ENCODE results near the gene IRS1. TPM values are rescaled to one million over a fixed set of nuclear protein-coding genes. Genes with fewer than 3 reads are reported as not detected.
A peak's percentile ranks its signal among the peaks of the same experiment; 100 is the strongest.
"Not testable (repeated sequence)": the region's sequence is repeated elsewhere in the genome, so short reads cannot be mapped to it uniquely, and the experiment has no call there.

IRS1 gene
- total RNA-seq, 5 donors from 2014 or later (not counting 1 experiment from before 2014, with no cell fraction given): 3.7 to 8.7 (median 6.7) TPM

DNA sequence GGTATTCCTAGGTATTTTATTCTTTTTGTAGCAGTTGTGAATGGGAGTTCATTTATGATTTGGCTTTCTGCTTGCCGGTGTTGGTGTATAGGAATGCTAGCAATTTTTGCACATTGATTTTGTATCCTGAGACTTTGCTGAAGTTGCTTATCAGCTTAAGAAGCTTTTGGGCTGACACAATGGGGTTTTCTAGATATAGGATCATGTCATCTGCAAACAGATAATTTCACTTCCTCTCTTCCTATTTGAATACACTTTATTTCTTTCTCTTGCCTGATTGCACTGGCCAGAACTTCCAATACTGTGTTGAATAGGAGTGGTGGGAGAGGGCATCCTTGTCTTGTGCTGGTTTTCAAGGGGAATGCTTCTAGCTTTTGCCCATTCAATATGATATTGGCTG lies 43.4 kb upstream of the IRS1 start:
- H3K4me3 Mint-ChIP-seq; H3K36me3 ChIP-seq (ENCODE audit: control insufficient read depth in 2 of 2, extremely low read depth in 1 of 2, insufficient read depth in 1 of 2, low read length in 1 of 2); H3K27ac ChIP-seq (ENCODE audit: low read length); CTCF ChIA-PET; DNase-seq; H3K9me3 Mint-ChIP-seq; H3K27me3 Mint-ChIP-seq; H3K9me3 ChIP-seq; ATAC-seq (replicated peaks in 1 of 4); POLR2A ChIA-PET; H3K4me3 ChIP-seq (ENCODE audit: control insufficient read depth in 1 of 2, extremely low read depth in 1 of 2, low read length in 1 of 2); H3K27me3 ChIP-seq (replicated peaks in 1 of 2; ENCODE audit: control insufficient read depth in 2 of 2, extremely low read depth in 1 of 2, insufficient read depth in 2 of 2, low read length in 1 of 2): not testable (repeated sequence)
- Mint-ChIP-seq H3K27ac (peak overlapping the region; percentile 50 to 79), H3K4me1 (peaks cover 63 to 76% (median 70%) of the 10 kb centered on the region in 3 donors), H3K36me3 (peaks cover 18% of the 10 kb centered on the region)
- peaks cover 13 to 28% of the 10 kb centered on the region in 2 experiments for H3K4me1 ChIP-seq (ENCODE audit: control insufficient read depth in 1 of 2, extremely low read depth in 1 of 2, insufficient read depth in 2 of 2, low read length in 2 of 2)
- WGBS (ENCODE audit: insufficient coverage): no CpG with 5 or more reads among the region's 1 CpG

DNA sequence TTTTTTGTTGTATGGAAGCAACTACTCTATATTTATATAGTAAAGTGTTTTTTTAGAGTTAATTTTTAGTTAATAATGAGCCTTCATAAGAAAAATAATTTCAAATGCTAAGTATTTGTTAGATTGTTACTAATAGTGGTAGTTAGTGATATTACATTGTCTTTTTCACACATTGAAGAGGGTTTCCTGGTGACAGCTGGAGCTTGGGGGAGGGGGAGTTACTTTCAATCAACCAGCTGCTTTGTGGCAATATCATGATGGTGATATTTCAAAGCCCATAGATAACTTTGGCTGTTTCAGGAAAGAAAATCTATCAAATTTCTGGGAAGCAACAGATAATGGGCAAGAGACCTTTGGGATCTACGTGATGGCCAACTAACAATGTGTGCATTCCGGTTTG lies 40.3 kb upstream of the IRS1 start:
- H3K27me3 ChIP-seq (replicated peaks in 1 of 2; ENCODE audit: control insufficient read depth in 2 of 2, extremely low read depth in 1 of 2, insufficient read depth in 2 of 2, low read length in 1 of 2): no peaks in the 10 kb centered on the region
- Mint-ChIP-seq H3K36me3 (peaks cover 18% of the 10 kb centered on the region), H3K4me3 (peak overlapping the region in 1 of 3 donors; percentile 64), H3K4me1 (peaks cover 80 to 85% (median 83%) of the 10 kb centered on the region in 3 donors), H3K9me3 (no peaks in the 10 kb centered on the region), H3K27ac (peak overlapping the region; percentile 99 to 100), H3K27me3 (no peaks in the 10 kb centered on the region)
- H3K36me3 ChIP-seq (ENCODE audit: control insufficient read depth in 2 of 2, extremely low read depth in 1 of 2, insufficient read depth in 1 of 2, low read length in 1 of 2): no peaks in the 10 kb centered on the region
- H3K4me1 ChIP-seq (ENCODE audit: control insufficient read depth in 1 of 2, extremely low read depth in 1 of 2, insufficient read depth in 2 of 2, low read length in 2 of 2): peaks cover 33 to 39% of the 10 kb centered on the region in 2 experiments
- DNase-seq (no peak), ATAC-seq (replicated peaks in 1 of 4) (no peak)
- H3K4me3 ChIP-seq (ENCODE audit: control insufficient read depth in 1 of 2, extremely low read depth in 1 of 2, low read length in 1 of 2): no peak overlapping the region
- ChIA-PET CTCF (interaction anchor here (0.7 to 2.7 kb wide), 4 partner anchors 38 to 40 kb away, joined by 3 to 8 read pairs (median 4); partner anchors contain the start of gene IRS1 (in 1 of the 2)), POLR2A (interaction anchor here in 1 of 2 donors (0.5 kb wide), 1 partner anchor 129 kb away, joined by 3 read pairs; no protein-coding TSS in a partner anchor)
- H3K27ac ChIP-seq (ENCODE audit: low read length): peak overlapping the region; percentile 92
- no CpG with 5 or more reads among the region's 2 CpGs for WGBS (ENCODE audit: insufficient coverage)
- H3K9me3 ChIP-seq: no peaks in the 10 kb centered on the region

DNA sequence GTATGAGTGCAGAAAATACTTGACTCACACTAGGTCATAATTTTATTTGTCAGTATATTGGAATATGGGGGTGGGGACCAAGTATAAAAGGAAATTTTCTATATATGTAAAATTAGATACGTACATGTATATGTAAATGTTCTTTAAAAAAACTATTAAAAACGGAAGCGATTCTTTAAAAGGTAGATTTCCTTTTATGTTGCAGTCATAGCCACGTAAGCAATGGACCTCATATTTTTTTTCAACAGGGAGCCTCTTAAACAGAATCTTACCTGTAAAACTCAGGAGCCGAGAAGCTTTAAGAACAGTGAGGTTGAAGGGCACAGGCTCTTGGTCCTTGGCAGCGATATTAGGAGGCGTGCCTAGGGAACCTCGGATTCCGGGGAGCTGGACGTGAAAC lies 39.5 kb upstream of the IRS1 start:
- CTCF ChIA-PET: interaction anchor here (0.7 to 2.7 kb wide), 4 partner anchors 37 to 67 kb away, joined by 3 to 8 read pairs (median 3); partner anchors contain the start of gene IRS1 (in 1 of the 2)
- peak in 1 of 35 experiments; percentile 28 for DNase-seq
- peak overlapping the region; percentile 51 to 99 (median 86) for H3K4me3 Mint-ChIP-seq

DNA sequence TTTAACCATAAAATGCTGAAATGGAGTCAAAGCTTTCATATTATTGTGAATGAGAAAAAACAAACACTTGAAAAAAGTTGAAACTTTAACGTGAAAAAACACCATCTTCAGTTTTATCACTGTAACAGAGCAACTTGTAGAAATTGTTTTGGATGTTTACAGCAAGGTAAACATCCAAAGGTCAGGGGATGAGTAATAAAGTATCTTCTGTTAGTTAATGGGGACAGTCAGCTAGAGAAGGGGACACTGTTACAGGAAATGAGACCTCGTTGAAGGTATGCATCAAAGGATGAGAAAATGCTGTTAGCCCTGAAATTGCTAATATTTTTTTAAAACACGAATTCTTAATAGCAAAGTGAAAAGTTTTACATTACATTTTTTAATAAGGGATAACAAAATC lies 39.1 kb upstream of the IRS1 start:
- no CpG with 5 or more reads among the region's 3 CpGs for WGBS (ENCODE audit: insufficient coverage)
- Mint-ChIP-seq H3K36me3 (peaks cover 14% of the 10 kb centered on the region), H3K27ac (peak overlapping the region; percentile 99 to 100), H3K4me1 (peaks cover 80 to 83% (median 82%) of the 10 kb centered on the region in 3 donors), H3K9me3 (no peaks in the 10 kb centered on the region), H3K27me3 (no peaks in the 10 kb centered on the region), H3K4me3 (peak overlapping the region; percentile 46 to 99 (median 86))
- Histone ChIP-seq H3K4me3 (ENCODE audit: control insufficient read depth in 1 of 2, extremely low read depth in 1 of 2, low read length in 1 of 2) (no peak overlapping the region), H3K4me1 (ENCODE audit: control insufficient read depth in 1 of 2, extremely low read depth in 1 of 2, insufficient read depth in 2 of 2, low read length in 2 of 2) (peaks cover 38 to 45% of the 10 kb centered on the region in 2 experiments), H3K9me3 (no peaks in the 10 kb centered on the region), H3K36me3 (ENCODE audit: control insufficient read depth in 2 of 2, extremely low read depth in 1 of 2, insufficient read depth in 1 of 2, low read length in 1 of 2) (no peaks in the 10 kb centered on the region), H3K27me3 (replicated peaks in 1 of 2; ENCODE audit: control insufficient read depth in 2 of 2, extremely low read depth in 1 of 2, insufficient read depth in 2 of 2, low read length in 1 of 2) (no peaks in the 10 kb centered on the region), H3K27ac (ENCODE audit: low read length) (peak overlapping the region; percentile 92)
- DNase-seq (peak in 1 of 35 experiments; percentile 17), ATAC-seq (replicated peaks in 1 of 4) (no peak)
- ChIA-PET CTCF (interaction anchor here in 1 of 2 donors (0.6 to 2.7 kb wide), 2 partner anchors 37 to 40 kb away, joined by 3 to 8 read pairs; no protein-coding TSS in a partner anchor), POLR2A (no interaction called here)

More for the DNA sequence above, 39.5 kb upstream of the IRS1 start:
- Mint-ChIP-seq H3K27ac (peak overlapping the region; percentile 99 to 100), H3K36me3 (peaks cover 14% of the 10 kb centered on the region), H3K27me3 (no peaks in the 10 kb centered on the region), H3K9me3 (no peaks in the 10 kb centered on the region), H3K4me1 (peaks cover 80 to 85% (median 84%) of the 10 kb centered on the region in 3 donors)
- ATAC-seq (replicated peaks in 1 of 4): no peak
- Histone ChIP-seq H3K4me3 (ENCODE audit: control insufficient read depth in 1 of 2, extremely low read depth in 1 of 2, low read length in 1 of 2) (peak overlapping the region in 1 of 2 donors; percentile 16), H3K4me1 (ENCODE audit: control insufficient read depth in 1 of 2, extremely low read depth in 1 of 2, insufficient read depth in 2 of 2, low read length in 2 of 2) (peaks cover 38 to 41% of the 10 kb centered on the region in 2 experiments), H3K9me3 (no peaks in the 10 kb centered on the region), H3K36me3 (ENCODE audit: control insufficient read depth in 2 of 2, extremely low read depth in 1 of 2, insufficient read depth in 1 of 2, low read length in 1 of 2) (no peaks in the 10 kb centered on the region), H3K27me3 (replicated peaks in 1 of 2; ENCODE audit: control insufficient read depth in 2 of 2, extremely low read depth in 1 of 2, insufficient read depth in 2 of 2, low read length in 1 of 2) (no peaks in the 10 kb centered on the region), H3K27ac (ENCODE audit: low read length) (peak overlapping the region; percentile 92)
- POLR2A ChIA-PET: interaction anchor here in 1 of 2 donors (0.5 kb wide), 1 partner anchor 66 kb away, joined by 7 read pairs; no protein-coding TSS in a partner anchor
- WGBS (ENCODE audit: insufficient coverage): 91% methylated on average over 6 of the region's 10 CpGs

DNA sequence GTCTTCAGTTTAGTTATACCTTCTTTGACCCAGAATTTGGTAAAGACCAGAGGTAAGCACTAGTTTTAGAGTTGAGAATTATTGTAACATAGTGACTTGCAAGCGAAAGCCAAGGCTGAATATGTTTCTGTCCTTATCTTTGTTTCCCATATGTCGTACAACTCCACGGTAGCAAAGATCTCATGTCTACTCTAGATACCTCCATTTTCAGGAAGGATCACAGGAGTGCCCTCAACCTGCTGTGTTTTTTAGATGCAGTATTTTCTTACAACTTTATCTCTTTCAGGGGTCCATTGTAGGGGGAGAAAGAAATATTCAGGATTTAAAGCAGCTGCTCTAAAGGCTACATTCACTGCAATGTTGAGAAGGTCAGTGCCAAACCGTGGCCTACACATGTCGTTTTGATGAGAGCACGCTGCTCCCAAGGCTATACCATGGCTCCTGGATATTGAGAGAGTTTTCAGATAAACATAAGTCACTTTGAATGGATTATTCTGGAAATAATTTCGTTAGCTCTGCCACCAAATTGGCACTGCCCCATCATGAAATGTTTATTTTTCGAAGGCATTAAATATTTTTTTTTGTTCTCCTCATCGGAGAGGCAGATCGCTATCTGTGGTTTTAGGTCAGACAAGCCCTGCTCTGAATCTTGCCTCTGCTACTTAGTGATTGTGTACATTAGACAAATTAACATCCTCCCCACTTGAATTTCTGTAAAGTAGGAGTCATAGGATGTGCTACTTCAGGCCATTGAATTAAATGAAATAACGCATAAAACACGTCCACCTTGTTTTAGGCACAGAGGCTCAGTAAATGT lies 38.4 kb upstream of the IRS1 start:
- Mint-ChIP-seq H3K4me3 (peak overlapping the region; percentile 86 to 99 (median 96)), H3K9me3 (no peaks in the 10 kb centered on the region), H3K36me3 (peaks cover 8% of the 10 kb centered on the region), H3K27me3 (no peaks in the 10 kb centered on the region), H3K4me1 (peaks cover 77 to 82% (median 80%) of the 10 kb centered on the region in 3 donors), H3K27ac (peak overlapping the region; percentile 99 to 100)
- 60% methylated on average over 3 of the region's 12 CpGs for WGBS (ENCODE audit: insufficient coverage)
- peak overlapping the region; percentile 92 for H3K27ac ChIP-seq (ENCODE audit: low read length)
- ATAC-seq (replicated peaks in 1 of 4) (no peak), DNase-seq (peak in 2 of 35 experiments; percentile 5 to 38)
- peaks cover 38 to 52% of the 10 kb centered on the region in 2 experiments for H3K4me1 ChIP-seq (ENCODE audit: control insufficient read depth in 1 of 2, extremely low read depth in 1 of 2, insufficient read depth in 2 of 2, low read length in 2 of 2)
- H3K4me3 ChIP-seq (ENCODE audit: control insufficient read depth in 1 of 2, extremely low read depth in 1 of 2, low read length in 1 of 2): no peak overlapping the region
- ChIA-PET CTCF (interaction anchor here in 1 of 2 donors (0.6 to 3.3 kb wide), 4 partner anchors 35 to 149 kb away, joined by 3 to 33 read pairs (median 6); no protein-coding TSS in a partner anchor), POLR2A (no interaction called here)
- no peaks in the 10 kb centered on the region for H3K9me3 ChIP-seq
- no peaks in the 10 kb centered on the region for H3K36me3 ChIP-seq (ENCODE audit: control insufficient read depth in 2 of 2, extremely low read depth in 1 of 2, insufficient read depth in 1 of 2, low read length in 1 of 2)
- no peaks in the 10 kb centered on the region for H3K27me3 ChIP-seq (replicated peaks in 1 of 2; ENCODE audit: control insufficient read depth in 2 of 2, extremely low read depth in 1 of 2, insufficient read depth in 2 of 2, low read length in 1 of 2)

DNA sequence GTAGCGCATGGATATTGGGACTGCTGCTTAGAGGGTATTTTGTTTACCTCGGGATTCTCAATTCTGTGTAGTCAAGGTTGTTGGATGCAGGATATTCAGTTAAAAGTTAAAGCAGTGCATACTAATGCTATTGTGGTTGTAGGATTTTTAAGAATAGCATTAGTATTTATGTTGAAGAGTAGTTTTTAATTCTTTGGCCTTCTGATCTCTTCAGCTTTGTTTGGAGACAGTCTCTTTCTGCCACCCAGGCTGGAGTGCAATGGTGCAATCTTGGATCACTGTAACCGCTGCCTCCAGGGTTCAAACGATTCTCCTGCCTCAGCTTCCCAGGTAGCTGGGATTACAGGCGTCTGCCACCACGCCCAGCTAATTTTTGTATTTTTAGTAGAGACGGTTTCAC lies 37.7 kb upstream of the IRS1 start:
- H3K4me3 ChIP-seq (ENCODE audit: control insufficient read depth in 1 of 2, extremely low read depth in 1 of 2, low read length in 1 of 2): peak overlapping the region in 1 of 2 donors; percentile 73
- no peaks in the 10 kb centered on the region for H3K9me3 ChIP-seq
- peaks cover 38 to 52% of the 10 kb centered on the region in 2 experiments for H3K4me1 ChIP-seq (ENCODE audit: control insufficient read depth in 1 of 2, extremely low read depth in 1 of 2, insufficient read depth in 2 of 2, low read length in 2 of 2)
- DNase-seq (no peak), ATAC-seq (replicated peaks in 1 of 4) (no peak)
- Mint-ChIP-seq H3K27me3 (no peaks in the 10 kb centered on the region), H3K4me3 (peak overlapping the region; percentile 86 to 99 (median 96)), H3K27ac (peak overlapping the region; percentile 99 to 100), H3K9me3 (no peaks in the 10 kb centered on the region), H3K36me3 (peaks cover 9% of the 10 kb centered on the region), H3K4me1 (peaks cover 70 to 76% (median 73%) of the 10 kb centered on the region in 3 donors)
- CTCF ChIA-PET: interaction anchor here in 1 of 2 donors (0.7 to 3.3 kb wide), 2 partner anchors 35 to 149 kb away, joined by 4 to 33 read pairs; no protein-coding TSS in a partner anchor
- WGBS (ENCODE audit: insufficient coverage): 79% methylated on average over 7 of the region's 7 CpGs
- H3K36me3 ChIP-seq (ENCODE audit: control insufficient read depth in 2 of 2, extremely low read depth in 1 of 2, insufficient read depth in 1 of 2, low read length in 1 of 2): no peaks in the 10 kb centered on the region
- H3K27me3 ChIP-seq (replicated peaks in 1 of 2; ENCODE audit: control insufficient read depth in 2 of 2, extremely low read depth in 1 of 2, insufficient read depth in 2 of 2, low read length in 1 of 2): no peaks in the 10 kb centered on the region
- peak overlapping the region; percentile 92 for H3K27ac ChIP-seq (ENCODE audit: low read length)
- POLR2A ChIA-PET: no interaction called here

Measured in T-cell (primary cell).